HEK293 (cell line): ENCODE results near the gene DKKL1.

Source experiments
- ZBTB49 ChIP-seq: fragments of 450-650 bp; formaldehyde crosslinking; IDR thresholded peaks from 2 replicates; pipeline ENCODE4 v1.5.1; 2016; ENCODE audit warnings: missing biosample characterization, missing genetic modification characterization, low read depth
- ZNF121 ChIP-seq: fragments of 450-650 bp; formaldehyde crosslinking; IDR thresholded peaks from 2 replicates; pipeline ENCODE4 v1.5.1; 2016; ENCODE audit warnings: missing biosample characterization, missing genetic modification characterization
- ZNF24 ChIP-seq: fragments of 450-650 bp; formaldehyde crosslinking; IDR thresholded peaks from 2 replicates; pipeline ENCODE4 v1.5.1; 2016; ENCODE audit warnings: missing biosample characterization, missing genetic modification characterization
- ZNF266 ChIP-seq: fragments of 450-650 bp; formaldehyde crosslinking; IDR thresholded peaks from 2 replicates; pipeline ENCODE4 v1.5.1; 2016; ENCODE audit warnings: missing biosample characterization, missing genetic modification characterization, low read depth
- ZNF274 ChIP-seq, 2 experiments: fragments of 200-500 bp in 1 of 2; fragments of 450-650 bp in 1 of 2; sonication (Bioruptor generic) in 1 of 2; formaldehyde crosslinking in 1 of 2; IDR thresholded peaks; 2 replicates each; pipeline versions ENCODE4 v1.5.1 to v1.6.1; 2014 to 2016; ENCODE audit warnings: borderline replicate concordance in 1 of 2, inconsistent platforms in 1 of 2, low read length in 1 of 2, missing biosample characterization in 1 of 2, missing genetic modification characterization in 1 of 2
- ZNF513 ChIP-seq: fragments of 450-650 bp; IDR thresholded peaks from 2 replicates; pipeline ENCODE4 v1.5.1; 2018; ENCODE audit warnings: missing biosample characterization, missing genetic modification characterization
- ZNF555 ChIP-seq: fragments of 450-650 bp; formaldehyde crosslinking; conservative IDR thresholded peaks from 2 replicates; pipeline ENCODE4 v1.5.1; 2017; ENCODE audit warnings: missing biosample characterization, mild to moderate bottlenecking, missing genetic modification characterization, inconsistent platforms
- ZNF785 ChIP-seq: fragments of 450-650 bp; formaldehyde crosslinking; IDR thresholded peaks from 2 replicates; pipeline ENCODE4 v1.5.1; 2016; ENCODE audit warnings: missing biosample characterization, missing genetic modification characterization
- ZNF792 ChIP-seq: fragments of 450-650 bp; formaldehyde crosslinking; IDR thresholded peaks from 2 replicates; pipeline ENCODE4 v1.5.1; 2016; ENCODE audit warnings: missing biosample characterization, missing genetic modification characterization
- TF ChIP-seq, protein P1 (sequence below): fragments of 450-650 bp; formaldehyde crosslinking; IDR thresholded peaks from 2 replicates; pipeline ENCODE4 v1.5.1; 2016; ENCODE audit warnings: missing biosample characterization, missing genetic modification characterization
- TF ChIP-seq, protein P2 (sequence below): fragments of 450-650 bp; formaldehyde crosslinking; IDR thresholded peaks from 2 replicates; pipeline ENCODE4 v1.5.1; 2016; ENCODE audit warnings: missing biosample characterization, missing genetic modification characterization

- TF ChIP-seq ZNF266 (tag by site-specific recombination) (no peak), ZNF555 (tag by site-specific recombination) (no peak), ZNF513 (tag by site-specific recombination) (no peak), ZNF24 (tag by site-specific recombination) (no peak), ZNF121 (tag by site-specific recombination) (no peak), ZNF792 (no peak), ZBTB49 (tag by site-specific recombination) (no peak), ZNF785 (tag by site-specific recombination) (no peak), ZNF274 (IDR thresholded peaks at IDR 0.05; ENCODE audit: low read length) (no peak), ZNF274 (tag by site-specific recombination; IDR thresholded peaks at IDR 0.05; ENCODE audit: borderline replicate concordance) (no peak)
- TF ChIP-seq, protein P1, sequence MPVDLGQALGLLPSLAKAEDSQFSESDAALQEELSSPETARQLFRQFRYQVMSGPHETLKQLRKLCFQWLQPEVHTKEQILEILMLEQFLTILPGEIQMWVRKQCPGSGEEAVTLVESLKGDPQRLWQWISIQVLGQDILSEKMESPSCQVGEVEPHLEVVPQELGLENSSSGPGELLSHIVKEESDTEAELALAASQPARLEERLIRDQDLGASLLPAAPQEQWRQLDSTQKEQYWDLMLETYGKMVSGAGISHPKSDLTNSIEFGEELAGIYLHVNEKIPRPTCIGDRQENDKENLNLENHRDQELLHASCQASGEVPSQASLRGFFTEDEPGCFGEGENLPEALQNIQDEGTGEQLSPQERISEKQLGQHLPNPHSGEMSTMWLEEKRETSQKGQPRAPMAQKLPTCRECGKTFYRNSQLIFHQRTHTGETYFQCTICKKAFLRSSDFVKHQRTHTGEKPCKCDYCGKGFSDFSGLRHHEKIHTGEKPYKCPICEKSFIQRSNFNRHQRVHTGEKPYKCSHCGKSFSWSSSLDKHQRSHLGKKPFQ (tag by site-specific recombination), result no peak
- TF ChIP-seq, protein P2, sequence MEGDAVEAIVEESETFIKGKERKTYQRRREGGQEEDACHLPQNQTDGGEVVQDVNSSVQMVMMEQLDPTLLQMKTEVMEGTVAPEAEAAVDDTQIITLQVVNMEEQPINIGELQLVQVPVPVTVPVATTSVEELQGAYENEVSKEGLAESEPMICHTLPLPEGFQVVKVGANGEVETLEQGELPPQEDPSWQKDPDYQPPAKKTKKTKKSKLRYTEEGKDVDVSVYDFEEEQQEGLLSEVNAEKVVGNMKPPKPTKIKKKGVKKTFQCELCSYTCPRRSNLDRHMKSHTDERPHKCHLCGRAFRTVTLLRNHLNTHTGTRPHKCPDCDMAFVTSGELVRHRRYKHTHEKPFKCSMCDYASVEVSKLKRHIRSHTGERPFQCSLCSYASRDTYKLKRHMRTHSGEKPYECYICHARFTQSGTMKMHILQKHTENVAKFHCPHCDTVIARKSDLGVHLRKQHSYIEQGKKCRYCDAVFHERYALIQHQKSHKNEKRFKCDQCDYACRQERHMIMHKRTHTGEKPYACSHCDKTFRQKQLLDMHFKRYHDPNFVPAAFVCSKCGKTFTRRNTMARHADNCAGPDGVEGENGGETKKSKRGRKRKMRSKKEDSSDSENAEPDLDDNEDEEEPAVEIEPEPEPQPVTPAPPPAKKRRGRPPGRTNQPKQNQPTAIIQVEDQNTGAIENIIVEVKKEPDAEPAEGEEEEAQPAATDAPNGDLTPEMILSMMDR (tag by site-specific recombination), result no peak
Observed at GRCh38 chr19:49421878-49422202, 58.2 kb downstream of the DKKL1 start.
